Fibroblast of gingiva (primary cell): ENCODE measurements around the gene KRAS.
A peak's percentile ranks its signal among the peaks of the same experiment; 100 is the strongest.
"Not testable (repeated sequence)": the region's sequence is repeated elsewhere in the genome, so short reads cannot be mapped to it uniquely, and the experiment has no call there.

ENCODE experiments used
- DNase-seq: peaks from one replicate; pipeline ENCODE4 v3.0.0-alpha.2; 2011; ENCODE audit warnings: low read depth

The KRAS gene

GRCh38 chr12:25250744-25251730 is at the start of gene KRAS:
Gene KRAS, minus strand, starts transcription at chr12:25250929.
- DNase-seq, result peak; percentile 99

- peak; percentile 20 for DNase-seq
Observed at GRCh38 chr12:25296381-25296780, 45.7 kb upstream of the KRAS start.

- DNase-seq, result peak; percentile 25
Observed at GRCh38 chr12:25295361-25295760, 44.6 kb upstream of the KRAS start.

GRCh38 chr12:25293653-25294052 is 42.9 kb upstream of the KRAS start:
- DNase-seq, result no peak

- not testable (repeated sequence) for DNase-seq
Observed at GRCh38 chr12:25292810-25293221, 42.1 kb upstream of the KRAS start.

- DNase-seq, result no peak
Observed at GRCh38 chr12:25287610-25288009, 36.9 kb upstream of the KRAS start.

- no peak for DNase-seq
Observed at GRCh38 chr12:25286837-25287236, 36.1 kb upstream of the KRAS start.

GRCh38 chr12:25284024-25284423 is 33.3 kb upstream of the KRAS start:
- DNase-seq, result no peak

GRCh38 chr12:25283006-25283405 is 32.3 kb upstream of the KRAS start:
- no peak for DNase-seq

- DNase-seq, result no peak
Observed at GRCh38 chr12:25280082-25280481, 29.4 kb upstream of the KRAS start.

- DNase-seq, result no peak
Observed at GRCh38 chr12:25278269-25278668, 27.5 kb upstream of the KRAS start.

- peak; percentile 66 for DNase-seq
Observed at GRCh38 chr12:25276199-25276937, 25.6 kb upstream of the KRAS start.

GRCh38 chr12:25271486-25272098 is 20.9 kb upstream of the KRAS start:
- DNase-seq, result no peak

- DNase-seq, result no peak
Observed at GRCh38 chr12:25269701-25270100, 19.0 kb upstream of the KRAS start.

GRCh38 chr12:25266497-25266896 is 15.8 kb upstream of the KRAS start:
- no peak for DNase-seq

- DNase-seq, result no peak
Observed at GRCh38 chr12:25264862-25265261, 14.1 kb upstream of the KRAS start.

GRCh38 chr12:25264114-25264513 is 13.4 kb upstream of the KRAS start:
- DNase-seq, result no peak

GRCh38 chr12:25263594-25263993 is 12.9 kb upstream of the KRAS start:
- DNase-seq, result no peak

- DNase-seq, result no peak
Observed at GRCh38 chr12:25262389-25263074, 11.8 kb upstream of the KRAS start.

GRCh38 chr12:25257590-25258324 is 7.0 kb upstream of the KRAS start:
- DNase-seq, result no peak

- no peak for DNase-seq
Observed at GRCh38 chr12:25256826-25257225, 6.1 kb upstream of the KRAS start.
